Spleen (tissue), 11 donors: ENCODE results near the gene NUBP2. TPM values are rescaled to one million over a fixed set of nuclear protein-coding genes. Genes with fewer than 3 reads are reported as not detected.

Experiments used
- DNase-seq: peaks from one replicate; pipeline ENCODE4 v3.0.0-alpha.2; 2020
- H3K27ac ChIP-seq, 8 donors: fragments of 200-600 bp; sonication (generic) in 7 of 8; 1 replicate in 4 of 8; 2 replicates in 4 of 8; pipeline versions ENCODE4 v1.5.0 to v1.8.0; 2016 to 2021; ENCODE audit warnings: inconsistent platforms in 4 of 8, mild to moderate bottlenecking in 4 of 8, moderate library complexity in 1 of 8
- H3K27me3 ChIP-seq, 7 donors: fragments of 200-600 bp; sonication (generic) in 6 of 7; replicated peaks in 1 of 7; 1 replicate in 4 of 7; 2 replicates in 3 of 7; pipeline versions ENCODE4 v1.5.0 to v1.8.0; 2016 to 2021; ENCODE audit warnings: inconsistent platforms in 3 of 7, mild to moderate bottlenecking in 1 of 7
- H3K36me3 ChIP-seq, 6 donors: fragments of 200-600 bp; sonication (generic) in 5 of 6; 1 replicate in 4 of 6; 2 replicates in 2 of 6; pipeline versions ENCODE4 v1.5.0 to v1.8.0; 2016 to 2021; ENCODE audit warnings: inconsistent platforms in 2 of 6
- H3K4me1 ChIP-seq, 6 donors: fragments of 200-600 bp; sonication (generic) in 5 of 6; 1 replicate in 3 of 6; 2 replicates in 3 of 6; pipeline versions ENCODE4 v1.5.0 to v1.8.0; 2016 to 2021; ENCODE audit warnings: inconsistent platforms in 3 of 6
- H3K4me3 ChIP-seq, 8 donors: fragments of 200-600 bp; sonication (generic) in 7 of 8; 1 replicate in 4 of 8; 2 replicates in 4 of 8; pipeline versions ENCODE4 v1.5.0 to v1.8.0; 2016 to 2021; ENCODE audit warnings: inconsistent platforms in 4 of 8, mild to moderate bottlenecking in 4 of 8, moderate library complexity in 2 of 8
- H3K9me3 ChIP-seq, 8 donors: fragments of 200-600 bp; sonication (generic) in 7 of 8; 1 replicate in 4 of 8; 2 replicates in 4 of 8; pipeline versions ENCODE4 v1.5.0 to v1.8.0; 2016 to 2021; ENCODE audit warnings: inconsistent platforms in 4 of 8
- CTCF ChIP-seq, 11 experiments: fragments of 200-600 bp in 7 of 11; fragments of 450-650 bp in 4 of 11; sonication (generic) in 4 of 11; IDR thresholded peaks in 8 of 11; conservative IDR thresholded peaks in 3 of 11; 1 replicate in 7 of 11; 2 replicates in 4 of 11; pipeline versions ENCODE4 v1.4.0 to v1.8.0; 2016 to 2021; ENCODE audit warnings: antibody characterized with exemption in 11 of 11, inconsistent platforms in 4 of 11, mild to moderate bottlenecking in 1 of 11
- POLR2A ChIP-seq, 3 donors: fragments of 450-650 bp; IDR thresholded peaks; one replicate each; pipeline ENCODE4 v1.5.1; 2017; ENCODE audit warnings: antibody characterized with exemption in 3 of 3, mild to moderate bottlenecking in 1 of 3
- POLR2AphosphoS5 ChIP-seq, 3 donors: sonication (generic); formaldehyde crosslinking; IDR thresholded peaks; one replicate each; pipeline ENCODE4 v1.5.1; 2017; ENCODE audit warnings: antibody characterized with exemption in 3 of 3
- WGBS, 5 donors: extraction: QIAGEN DNeasy Blood & Tissue Kit in 3 of 5; methylation state at CpG; one replicate each; pipeline versions ENCODE4 v1.1.5 to v1.1.7; 2013 to 2018; 5-methylcytosine and 5-hydroxymethylcytosine counted together
- intact Hi-C: fragments of 100-400 bp; cut with DNase I; formaldehyde crosslinking; loops from one replicate; pipeline ENCODE4 v1.15.0; 2023; ENCODE audit warnings: low total_unique reads
- polyA plus RNA-seq, 3 donors: library from polyadenylated mRNA; stranded (reverse); fragments of 200-250 nt; gene quantifications; one replicate each; pipeline ENCODE4 v1.2.1, GENCODE V29; 2013
- total RNA-seq, 7 donors: library from RNA; depleted of rRNA in 3 of 7; stranded (reverse); fragments of >200 nt in 3 of 7; fragmentation: NEBNext Ultra II Directional in 4 of 7; extraction: Animal tissue kit (Norgen Biotek cat#: 25700) in 4 of 7; gene quantifications; one replicate each; pipeline versions ENCODE4 v1.1.0 to v1.2.1, GENCODE V29; 2016 to 2021
- donor health status: healthy with polysubstance abuse.
- donor health status: DM: no; HTN: no; CAD: no; lungs with moderate emphysema.
- donor health status: DM: no; HTN: no; CAD: no.
- donor health status: Bipolar disorder and iron deficiency.
- donor health status: healthy.
- donor health status: DM: no; HTN: no; CAD: no.
- donor health status: DM: yes; HTN: yes; CAD: no.

NUBP2 gene
- total and polyA plus RNA-seq, 10 donors: 37.5 to 103 (median 57.3) TPM

- WGBS, 5 donors: 85 to 98% (median 92%) methylated on average over 5 to 18 of the region's 18 CpGs
- no peak overlapping the region for H3K27ac ChIP-seq
- H3K4me1 ChIP-seq: peaks cover 7 to 29% (median 17%) of the 10 kb centered on the region in 6 donors
- no peak overlapping the region for H3K4me3 ChIP-seq
- intact Hi-C loops: no loop called here
- TF ChIP-seq POLR2A (IDR thresholded peaks at IDR 0.05) (no peak), CTCF (IDR thresholded peaks at IDR 0.05 in 8 of 11, conservative IDR thresholded peaks at IDR 0.05 in 3 of 11) (no peak), POLR2AphosphoS5 (IDR thresholded peaks at IDR 0.05) (no peak)
- peaks cover 0 to 83% (median 78%) of the 10 kb centered on the region in 6 donors for H3K36me3 ChIP-seq
- DNase-seq: no peak
- no peaks in the 10 kb centered on the region for H3K9me3 ChIP-seq
- no peaks in the 10 kb centered on the region for H3K27me3 ChIP-seq
Observed at GRCh38 chr16:1766701-1767100, 16.1 kb upstream of the NUBP2 start.

GRCh38 chr16:1767116-1767994, 15.4 kb upstream of the NUBP2 start:
- Histone ChIP-seq H3K36me3 (peaks cover 0 to 77% (median 71%) of the 10 kb centered on the region in 6 donors), H3K27ac (no peak overlapping the region), H3K4me3 (no peak overlapping the region), H3K4me1 (peaks cover 7 to 35% (median 24%) of the 10 kb centered on the region in 6 donors), H3K27me3 (no peaks in the 10 kb centered on the region), H3K9me3 (no peaks in the 10 kb centered on the region)
- intact Hi-C loops: no loop called here
- no peak for DNase-seq
- 89 to 97% (median 93%) methylated on average over 17 to 42 of the region's 42 CpGs for WGBS, 5 donors
- TF ChIP-seq POLR2AphosphoS5 (IDR thresholded peaks at IDR 0.05) (peak in 2 of 3 donors; percentile 38 to 59), CTCF (IDR thresholded peaks at IDR 0.05 in 8 of 11, conservative IDR thresholded peaks at IDR 0.05 in 3 of 11) (no peak), POLR2A (IDR thresholded peaks at IDR 0.05) (no peak)

GRCh38 chr16:1768061-1768766, 14.5 kb upstream of the NUBP2 start:
- Histone ChIP-seq H3K4me1 (peaks cover 7 to 39% (median 25%) of the 10 kb centered on the region in 6 donors), H3K27me3 (no peaks in the 10 kb centered on the region), H3K4me3 (no peak overlapping the region), H3K27ac (no peak overlapping the region), H3K36me3 (peaks cover 0 to 68% (median 63%) of the 10 kb centered on the region in 6 donors), H3K9me3 (no peaks in the 10 kb centered on the region)
- TF ChIP-seq POLR2AphosphoS5 (IDR thresholded peaks at IDR 0.05): peak in 2 of 3 donors; percentile 43 to 48
- TF ChIP-seq POLR2A (IDR thresholded peaks at IDR 0.05): no peak
- DNase-seq: peak; percentile 78
- WGBS, 5 donors: 87 to 94% (median 88%) methylated on average over 39 to 41 of the region's 41 CpGs
- intact Hi-C loops: no loop called here

- WGBS, 5 donors: 80 to 88% (median 85%) methylated on average over 16 to 26 of the region's 26 CpGs
- Histone ChIP-seq H3K4me1 (peaks cover 11 to 45% (median 29%) of the 10 kb centered on the region in 6 donors), H3K36me3 (peaks cover 0 to 61% (median 57%) of the 10 kb centered on the region in 6 donors), H3K9me3 (no peaks in the 10 kb centered on the region), H3K27ac (peak overlapping the region in 2 of 8 donors; percentile 17 to 96), H3K27me3 (no peaks in the 10 kb centered on the region), H3K4me3 (no peak overlapping the region)
- intact Hi-C loops: no loop called here
- TF ChIP-seq POLR2A (IDR thresholded peaks at IDR 0.05) (no peak), POLR2AphosphoS5 (IDR thresholded peaks at IDR 0.05) (peak in 1 of 3 donors; percentile 41), CTCF (IDR thresholded peaks at IDR 0.05 in 8 of 11, conservative IDR thresholded peaks at IDR 0.05 in 3 of 11) (no peak)
- DNase-seq: peak; percentile 75
Observed at GRCh38 chr16:1768767-1769401, 13.9 kb upstream of the NUBP2 start.
